ENCODE results near the gene SOX8.

The SOX8 gene

GRCh38 chr16:1000608-1001007 is 19.0 kb downstream of the SOX8 start:
- Histone ChIP-seq H3K9me3 (ENCODE audit: control insufficient read depth in 5 of 5, low read length in 5 of 5) (peaks cover 4 to 11% (median 8%) of the 10 kb centered on the region in 5 donors), H3K4me3 (ENCODE audit: low read depth in 1 of 5, low read length in 5 of 5) (no peak overlapping the region), H3K27me3 (ENCODE audit: control insufficient read depth in 5 of 5, insufficient read depth in 4 of 5, low read length in 5 of 5) (peaks cover 0 to 51% (median 35%) of the 10 kb centered on the region in 5 donors), H3K36me3 (ENCODE audit: control insufficient read depth in 5 of 5, insufficient read depth in 5 of 5, low read length in 5 of 5) (no peaks in the 10 kb centered on the region), H3K9ac (ENCODE audit: low read length in 5 of 5) (no peak overlapping the region), H3K27ac (ENCODE audit: low read depth, low read length) (no peak overlapping the region), H3K4me1 (ENCODE audit: control insufficient read depth in 5 of 5, insufficient read depth in 5 of 5, low read length in 5 of 5) (peaks cover 0 to 28% (median 8%) of the 10 kb centered on the region in 5 donors)

GRCh38 chr16:1001096-1001495 is 19.5 kb downstream of the SOX8 start:
- Histone ChIP-seq H3K36me3 (ENCODE audit: control insufficient read depth in 5 of 5, insufficient read depth in 5 of 5, low read length in 5 of 5) (no peaks in the 10 kb centered on the region), H3K4me1 (ENCODE audit: control insufficient read depth in 5 of 5, insufficient read depth in 5 of 5, low read length in 5 of 5) (peaks cover 0 to 28% (median 8%) of the 10 kb centered on the region in 5 donors), H3K27me3 (ENCODE audit: control insufficient read depth in 5 of 5, insufficient read depth in 4 of 5, low read length in 5 of 5) (peaks cover 0 to 47% (median 35%) of the 10 kb centered on the region in 5 donors), H3K9me3 (ENCODE audit: control insufficient read depth in 5 of 5, low read length in 5 of 5) (peaks cover 0 to 6% (median 4%) of the 10 kb centered on the region in 5 donors), H3K4me3 (ENCODE audit: low read depth in 1 of 5, low read length in 5 of 5) (no peak overlapping the region), H3K9ac (ENCODE audit: low read length in 5 of 5) (no peak overlapping the region), H3K27ac (ENCODE audit: low read depth, low read length) (no peak overlapping the region)

GRCh38 chr16:1002399-1003166 is 21.0 kb downstream of the SOX8 start:
- H3K36me3 ChIP-seq (ENCODE audit: control insufficient read depth in 5 of 5, insufficient read depth in 5 of 5, low read length in 5 of 5) = no peaks in the 10 kb centered on the region
- peaks cover 1 to 38% (median 25%) of the 10 kb centered on the region in 5 donors for H3K27me3 ChIP-seq (ENCODE audit: control insufficient read depth in 5 of 5, insufficient read depth in 4 of 5, low read length in 5 of 5)
- H3K4me1 ChIP-seq (ENCODE audit: control insufficient read depth in 5 of 5, insufficient read depth in 5 of 5, low read length in 5 of 5) = peaks cover 0 to 19% (median 8%) of the 10 kb centered on the region in 5 donors
- H3K9me3 ChIP-seq (ENCODE audit: control insufficient read depth in 5 of 5, low read length in 5 of 5) = no peaks in the 10 kb centered on the region
- no peak overlapping the region for H3K4me3 ChIP-seq (ENCODE audit: low read depth in 1 of 5, low read length in 5 of 5)
- H3K9ac ChIP-seq (ENCODE audit: low read length in 5 of 5) = no peak overlapping the region
- H3K27ac ChIP-seq (ENCODE audit: low read depth, low read length) = no peak overlapping the region

GRCh38 chr16:1003391-1004347 is 22.1 kb downstream of the SOX8 start:
- H3K9ac ChIP-seq (ENCODE audit: low read length in 5 of 5) = no peak overlapping the region
- H3K4me1 ChIP-seq (ENCODE audit: control insufficient read depth in 5 of 5, insufficient read depth in 5 of 5, low read length in 5 of 5) = peaks cover 0 to 13% (median 7%) of the 10 kb centered on the region in 5 donors
- H3K27ac ChIP-seq (ENCODE audit: low read depth, low read length) = no peak overlapping the region
- peaks cover 9 to 38% (median 28%) of the 10 kb centered on the region in 5 donors for H3K27me3 ChIP-seq (ENCODE audit: control insufficient read depth in 5 of 5, insufficient read depth in 4 of 5, low read length in 5 of 5)
- no peaks in the 10 kb centered on the region for H3K9me3 ChIP-seq (ENCODE audit: control insufficient read depth in 5 of 5, low read length in 5 of 5)
- no peak overlapping the region for H3K4me3 ChIP-seq (ENCODE audit: low read depth in 1 of 5, low read length in 5 of 5)
- H3K36me3 ChIP-seq (ENCODE audit: control insufficient read depth in 5 of 5, insufficient read depth in 5 of 5, low read length in 5 of 5) = no peaks in the 10 kb centered on the region

- no peak overlapping the region for H3K9ac ChIP-seq (ENCODE audit: low read length in 5 of 5)
- no peaks in the 10 kb centered on the region for H3K36me3 ChIP-seq (ENCODE audit: control insufficient read depth in 5 of 5, insufficient read depth in 5 of 5, low read length in 5 of 5)
- H3K27ac ChIP-seq (ENCODE audit: low read depth, low read length) = no peak overlapping the region
- no peak overlapping the region for H3K4me3 ChIP-seq (ENCODE audit: low read depth in 1 of 5, low read length in 5 of 5)
- H3K9me3 ChIP-seq (ENCODE audit: control insufficient read depth in 5 of 5, low read length in 5 of 5) = no peaks in the 10 kb centered on the region
- peaks cover 0 to 13% (median 7%) of the 10 kb centered on the region in 5 donors for H3K4me1 ChIP-seq (ENCODE audit: control insufficient read depth in 5 of 5, insufficient read depth in 5 of 5, low read length in 5 of 5)
- H3K27me3 ChIP-seq (ENCODE audit: control insufficient read depth in 5 of 5, insufficient read depth in 4 of 5, low read length in 5 of 5) = peaks cover 15 to 32% (median 28%) of the 10 kb centered on the region in 5 donors
Measured at GRCh38 chr16:1005286-1005685, 23.7 kb downstream of the SOX8 start.

- Histone ChIP-seq H3K4me3 (ENCODE audit: low read depth in 1 of 5, low read length in 5 of 5) (no peak overlapping the region), H3K9ac (ENCODE audit: low read length in 5 of 5) (no peak overlapping the region), H3K36me3 (ENCODE audit: control insufficient read depth in 5 of 5, insufficient read depth in 5 of 5, low read length in 5 of 5) (no peaks in the 10 kb centered on the region), H3K9me3 (ENCODE audit: control insufficient read depth in 5 of 5, low read length in 5 of 5) (no peaks in the 10 kb centered on the region), H3K27me3 (ENCODE audit: control insufficient read depth in 5 of 5, insufficient read depth in 4 of 5, low read length in 5 of 5) (peaks cover 15 to 46% (median 32%) of the 10 kb centered on the region in 5 donors), H3K27ac (ENCODE audit: low read depth, low read length) (no peak overlapping the region), H3K4me1 (ENCODE audit: control insufficient read depth in 5 of 5, insufficient read depth in 5 of 5, low read length in 5 of 5) (peaks cover 0 to 13% (median 7%) of the 10 kb centered on the region in 5 donors)
Measured at GRCh38 chr16:1006781-1007180, 25.2 kb downstream of the SOX8 start.

- Histone ChIP-seq H3K4me3 (ENCODE audit: low read depth in 1 of 5, low read length in 5 of 5) (no peak overlapping the region), H3K9me3 (ENCODE audit: control insufficient read depth in 5 of 5, low read length in 5 of 5) (no peaks in the 10 kb centered on the region), H3K9ac (ENCODE audit: low read length in 5 of 5) (no peak overlapping the region), H3K4me1 (ENCODE audit: control insufficient read depth in 5 of 5, insufficient read depth in 5 of 5, low read length in 5 of 5) (peaks cover 0 to 13% (median 6%) of the 10 kb centered on the region in 5 donors), H3K36me3 (ENCODE audit: control insufficient read depth in 5 of 5, insufficient read depth in 5 of 5, low read length in 5 of 5) (no peaks in the 10 kb centered on the region), H3K27ac (ENCODE audit: low read depth, low read length) (no peak overlapping the region), H3K27me3 (ENCODE audit: control insufficient read depth in 5 of 5, insufficient read depth in 4 of 5, low read length in 5 of 5) (peaks cover 15 to 46% (median 32%) of the 10 kb centered on the region in 5 donors)
Measured at GRCh38 chr16:1007284-1007850, 25.8 kb downstream of the SOX8 start.

- Histone ChIP-seq H3K9me3 (ENCODE audit: control insufficient read depth in 5 of 5, low read length in 5 of 5) (no peaks in the 10 kb centered on the region), H3K27me3 (ENCODE audit: control insufficient read depth in 5 of 5, insufficient read depth in 4 of 5, low read length in 5 of 5) (peaks cover 15 to 47% (median 32%) of the 10 kb centered on the region in 5 donors), H3K4me1 (ENCODE audit: control insufficient read depth in 5 of 5, insufficient read depth in 5 of 5, low read length in 5 of 5) (peaks cover 0 to 8% (median under 1%) of the 10 kb centered on the region in 5 donors), H3K27ac (ENCODE audit: low read depth, low read length) (no peak overlapping the region), H3K4me3 (ENCODE audit: low read depth in 1 of 5, low read length in 5 of 5) (no peak overlapping the region), H3K36me3 (ENCODE audit: control insufficient read depth in 5 of 5, insufficient read depth in 5 of 5, low read length in 5 of 5) (no peaks in the 10 kb centered on the region), H3K9ac (ENCODE audit: low read length in 5 of 5) (no peak overlapping the region)
Measured at GRCh38 chr16:1008085-1008484, 26.5 kb downstream of the SOX8 start.

- Histone ChIP-seq H3K36me3 (ENCODE audit: control insufficient read depth in 5 of 5, insufficient read depth in 5 of 5, low read length in 5 of 5) (no peaks in the 10 kb centered on the region), H3K27me3 (ENCODE audit: control insufficient read depth in 5 of 5, insufficient read depth in 4 of 5, low read length in 5 of 5) (peaks cover 15 to 45% (median 32%) of the 10 kb centered on the region in 5 donors), H3K9ac (ENCODE audit: low read length in 5 of 5) (no peak overlapping the region), H3K4me3 (ENCODE audit: low read depth in 1 of 5, low read length in 5 of 5) (no peak overlapping the region), H3K4me1 (ENCODE audit: control insufficient read depth in 5 of 5, insufficient read depth in 5 of 5, low read length in 5 of 5) (no peaks in the 10 kb centered on the region), H3K9me3 (ENCODE audit: control insufficient read depth in 5 of 5, low read length in 5 of 5) (no peaks in the 10 kb centered on the region), H3K27ac (ENCODE audit: low read depth, low read length) (no peak overlapping the region)
Measured at GRCh38 chr16:1009358-1010150, 28.0 kb downstream of the SOX8 start.

All from subcutaneous abdominal adipose tissue (tissue), 5 donors.